Dedifferentiated amniotic fluid mesenchymal stem cell (primary cell): ENCODE data around the gene NLGN2.

Experiments used
- DNase-seq: peaks from one replicate; pipeline ENCODE4 v3.0.0-alpha.2; 2016; ENCODE audit errors: extremely low spot score

Gene NLGN2

GRCh38 chr17:7437950-7438614 lies 30.4 kb downstream of the NLGN2 start:
- DNase-seq, result no peak

- no peak for DNase-seq
Measured at GRCh38 chr17:7438656-7439460, 31.2 kb downstream of the NLGN2 start.

- no peak for DNase-seq
Measured at GRCh38 chr17:7439462-7440112, 31.9 kb downstream of the NLGN2 start, which contains the start of gene FGF11. TSS of gene FGF11 (plus strand) at chr17:7439512. CDS start at chr17:7439621, 109 bp downstream.

GRCh38 chr17:7440113-7440833 lies 32.6 kb downstream of the NLGN2 start:
- no peak for DNase-seq

- DNase-seq, result no peak
Measured at GRCh38 chr17:7440834-7441195, 33.2 kb downstream of the NLGN2 start.

- no peak for DNase-seq
Measured at GRCh38 chr17:7441266-7441665, 33.6 kb downstream of the NLGN2 start.

GRCh38 chr17:7442142-7442541 lies 34.5 kb downstream of the NLGN2 start:
- DNase-seq, result no peak

GRCh38 chr17:7443499-7444485 lies 36.1 kb downstream of the NLGN2 start:
- no peak for DNase-seq

GRCh38 chr17:7444682-7445618 lies 37.3 kb downstream of the NLGN2 start, which contains the start of gene CHRNB1:
TSS of gene CHRNB1 (plus strand) at chr17:7445061. CDS start at chr17:7445128, 67 bp downstream.
- DNase-seq, result no peak

GRCh38 chr17:7445619-7445968 lies 37.9 kb downstream of the NLGN2 start:
- DNase-seq, result no peak

- DNase-seq, result no peak
Measured at GRCh38 chr17:7448461-7448860, 40.8 kb downstream of the NLGN2 start.

GRCh38 chr17:7459961-7460545 lies 52.4 kb downstream of the NLGN2 start:
- no peak for DNase-seq

- no peak for DNase-seq
Measured at GRCh38 chr17:7460850-7461660, 53.4 kb downstream of the NLGN2 start.

GRCh38 chr17:7462474-7463371 lies 55.1 kb downstream of the NLGN2 start:
- no peak for DNase-seq

- DNase-seq, result no peak
Measured at GRCh38 chr17:7463372-7463846, 55.8 kb downstream of the NLGN2 start.

- no peak for DNase-seq
Measured at GRCh38 chr17:7464081-7464480, 56.4 kb downstream of the NLGN2 start.

- no peak for DNase-seq
Measured at GRCh38 chr17:7465597-7466275, 58.1 kb downstream of the NLGN2 start.
